Prostate gland (tissue), 2 donors: ENCODE data around the gene EVA1A.

ENCODE experiments used
- POLR2A ChIP-seq: fragments of 450-650 bp; IDR thresholded peaks from one replicate; pipeline ENCODE4 v1.6.1; 2016; ENCODE audit warnings: antibody characterized with exemption, mild to moderate bottlenecking
- POLR2AphosphoS5 ChIP-seq: sonication (generic); formaldehyde crosslinking; IDR thresholded peaks from one replicate; pipeline ENCODE4 v1.6.1; 2017; ENCODE audit warnings: antibody characterized with exemption
- TF ChIP-seq, protein P1 (sequence below), 4 experiments: fragments of 200-600 bp in 2 of 4; fragments of 450-650 bp in 2 of 4; sonication (generic) in 2 of 4; IDR thresholded peaks; 1 replicate in 3 of 4; 2 replicates in 1 of 4; pipeline ENCODE4 v1.5.1; 2016 to 2019; ENCODE audit warnings: antibody characterized with exemption in 4 of 4, mild to moderate bottlenecking in 2 of 4, moderate library complexity in 2 of 4

DNA sequence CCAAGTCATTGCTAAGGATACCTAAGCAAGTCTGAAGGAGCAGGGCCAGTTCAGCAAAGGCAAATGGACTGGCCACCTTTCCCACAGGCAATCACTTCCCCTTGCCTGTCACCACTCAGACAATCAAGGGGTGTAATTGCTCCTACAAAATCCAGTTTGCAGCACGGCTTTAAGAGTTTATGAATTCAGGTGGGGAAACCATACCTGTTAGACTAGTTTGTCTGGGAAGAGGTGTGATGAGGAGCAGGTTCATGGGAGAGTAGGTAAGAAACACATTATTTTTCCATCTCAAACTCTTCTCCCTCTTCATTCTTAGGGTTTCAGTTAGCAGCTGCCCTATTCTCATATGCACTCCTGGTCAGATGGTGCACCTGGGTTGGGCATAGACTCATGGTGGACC is 102.5 kb downstream of the EVA1A start:
- TF ChIP-seq, protein P1, sequence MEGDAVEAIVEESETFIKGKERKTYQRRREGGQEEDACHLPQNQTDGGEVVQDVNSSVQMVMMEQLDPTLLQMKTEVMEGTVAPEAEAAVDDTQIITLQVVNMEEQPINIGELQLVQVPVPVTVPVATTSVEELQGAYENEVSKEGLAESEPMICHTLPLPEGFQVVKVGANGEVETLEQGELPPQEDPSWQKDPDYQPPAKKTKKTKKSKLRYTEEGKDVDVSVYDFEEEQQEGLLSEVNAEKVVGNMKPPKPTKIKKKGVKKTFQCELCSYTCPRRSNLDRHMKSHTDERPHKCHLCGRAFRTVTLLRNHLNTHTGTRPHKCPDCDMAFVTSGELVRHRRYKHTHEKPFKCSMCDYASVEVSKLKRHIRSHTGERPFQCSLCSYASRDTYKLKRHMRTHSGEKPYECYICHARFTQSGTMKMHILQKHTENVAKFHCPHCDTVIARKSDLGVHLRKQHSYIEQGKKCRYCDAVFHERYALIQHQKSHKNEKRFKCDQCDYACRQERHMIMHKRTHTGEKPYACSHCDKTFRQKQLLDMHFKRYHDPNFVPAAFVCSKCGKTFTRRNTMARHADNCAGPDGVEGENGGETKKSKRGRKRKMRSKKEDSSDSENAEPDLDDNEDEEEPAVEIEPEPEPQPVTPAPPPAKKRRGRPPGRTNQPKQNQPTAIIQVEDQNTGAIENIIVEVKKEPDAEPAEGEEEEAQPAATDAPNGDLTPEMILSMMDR (IDR thresholded peaks at IDR 0.05), result no peak
- no peak for TF ChIP-seq POLR2A
- TF ChIP-seq POLR2AphosphoS5, result no peak
